HG03521 (cell line): ENCODE data around the gene GIT1.
A peak's percentile ranks its signal among the peaks of the same experiment; 100 is the strongest.
"Not testable (repeated sequence)": the region's sequence is repeated elsewhere in the genome, so short reads cannot be mapped to it uniquely, and the experiment has no call there.

Experiments
- ATAC-seq: cut with Tn5 transposase; IDR thresholded peaks from one replicate; pipeline ENCODE4 v1.9.1; 2021; ENCODE audit warnings: mild to moderate bottlenecking, moderate library complexity; ENCODE audit not compliant: unreplicated experiment

Gene GIT1

DNA sequence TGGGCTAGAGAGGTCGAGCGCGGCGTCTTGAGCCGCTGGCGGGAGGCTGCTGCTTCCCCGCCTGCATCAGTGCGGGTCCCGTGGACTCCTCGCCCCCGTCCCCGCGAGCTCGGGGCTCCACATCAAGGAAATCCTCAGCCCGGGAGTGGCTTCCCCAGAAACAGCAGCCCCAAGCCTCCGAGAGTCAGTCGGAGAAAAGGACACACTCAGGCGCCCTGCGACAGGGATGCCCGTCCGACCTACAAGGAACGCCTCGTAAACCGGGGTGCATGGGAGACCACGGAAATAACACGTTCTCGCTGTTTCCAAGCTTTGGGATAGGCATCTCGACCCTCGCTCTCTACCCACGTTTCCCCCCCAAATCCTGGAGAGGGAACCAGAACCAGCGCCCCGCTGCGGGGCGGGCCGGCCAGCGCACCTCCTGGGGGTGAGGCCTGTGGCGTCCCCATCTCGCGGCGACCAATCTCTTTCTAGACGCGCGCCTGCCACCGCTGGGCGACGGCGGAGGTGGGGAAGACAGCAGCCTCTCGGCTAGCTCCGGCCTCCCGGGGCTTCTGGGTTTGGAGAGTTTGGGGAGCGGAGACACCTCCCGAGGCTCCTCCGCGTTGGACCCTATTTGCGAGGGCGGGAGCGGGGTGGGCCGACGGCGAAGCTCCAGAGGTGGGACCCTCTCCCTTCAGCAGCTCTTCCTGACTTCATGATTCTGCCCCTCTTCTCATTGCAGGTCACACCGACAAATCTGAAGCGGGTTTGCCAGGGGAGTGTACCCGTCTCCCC lies 21.7 kb downstream of the GIT1 start:
- peak; percentile 27 for ATAC-seq

DNA sequence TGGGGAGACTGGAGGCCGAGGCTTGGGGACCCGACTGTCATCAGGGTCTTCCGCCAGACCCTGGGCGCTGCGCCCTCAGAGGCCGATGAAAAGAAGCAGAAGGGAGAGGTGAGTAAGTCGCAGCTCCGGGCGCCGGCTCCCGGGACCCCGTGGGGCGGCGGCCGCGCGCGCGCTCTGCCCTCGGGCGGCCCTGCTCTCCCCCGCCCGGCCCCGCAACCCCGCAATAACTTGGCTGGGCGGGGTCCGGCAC lies 22.2 kb downstream of the GIT1 start:
- ATAC-seq: peak; percentile 5

DNA sequence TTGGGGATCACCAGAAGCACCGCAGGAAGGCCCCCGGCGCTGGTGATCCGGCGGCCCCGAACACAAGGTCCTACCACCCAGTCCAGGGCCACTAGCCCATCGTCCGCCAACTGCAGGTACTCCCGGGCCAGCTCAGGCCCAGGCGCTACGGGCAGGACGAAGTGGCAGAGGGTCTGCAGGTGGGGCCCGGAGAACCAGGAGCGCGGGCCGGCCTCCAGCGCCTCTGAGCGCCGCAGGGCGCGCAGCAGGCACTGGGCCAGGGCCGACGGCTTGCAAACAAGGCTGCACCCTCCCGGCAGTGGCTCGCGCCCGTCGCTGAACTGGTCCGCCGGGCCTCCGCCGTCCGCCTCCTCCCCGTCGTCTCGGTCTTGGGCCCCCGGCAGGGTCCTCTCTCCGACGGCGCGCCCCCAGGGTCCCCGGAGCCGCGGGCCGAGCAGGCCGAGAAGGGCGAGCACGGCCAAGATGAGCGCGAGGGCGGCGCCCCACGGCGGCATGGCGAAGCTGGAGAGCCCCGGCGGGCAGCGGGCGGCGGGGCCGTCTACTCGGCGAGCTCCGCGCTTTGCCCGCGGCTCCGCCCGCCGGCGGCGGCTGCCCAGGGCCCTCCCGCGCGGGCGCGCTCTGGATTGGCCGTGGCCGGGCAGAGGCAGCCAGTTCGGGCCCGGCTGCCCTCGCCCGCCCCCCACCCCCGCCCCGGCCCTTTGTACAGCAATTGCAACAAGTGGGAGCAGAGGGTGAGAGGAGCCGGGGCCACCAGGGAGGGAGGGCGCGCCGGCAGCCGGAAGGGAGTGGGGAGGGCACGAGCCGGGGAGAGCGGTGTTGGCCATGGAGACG lies 22.8 kb downstream of the GIT1 start, which contains the start of gene ABHD15:
ABHD15 (minus strand) TSS at position 565 of the 831 bp plus-strand sequence; CDS start at position 494, 71 bp downstream.
- peak; percentile 29 for ATAC-seq

DNA sequence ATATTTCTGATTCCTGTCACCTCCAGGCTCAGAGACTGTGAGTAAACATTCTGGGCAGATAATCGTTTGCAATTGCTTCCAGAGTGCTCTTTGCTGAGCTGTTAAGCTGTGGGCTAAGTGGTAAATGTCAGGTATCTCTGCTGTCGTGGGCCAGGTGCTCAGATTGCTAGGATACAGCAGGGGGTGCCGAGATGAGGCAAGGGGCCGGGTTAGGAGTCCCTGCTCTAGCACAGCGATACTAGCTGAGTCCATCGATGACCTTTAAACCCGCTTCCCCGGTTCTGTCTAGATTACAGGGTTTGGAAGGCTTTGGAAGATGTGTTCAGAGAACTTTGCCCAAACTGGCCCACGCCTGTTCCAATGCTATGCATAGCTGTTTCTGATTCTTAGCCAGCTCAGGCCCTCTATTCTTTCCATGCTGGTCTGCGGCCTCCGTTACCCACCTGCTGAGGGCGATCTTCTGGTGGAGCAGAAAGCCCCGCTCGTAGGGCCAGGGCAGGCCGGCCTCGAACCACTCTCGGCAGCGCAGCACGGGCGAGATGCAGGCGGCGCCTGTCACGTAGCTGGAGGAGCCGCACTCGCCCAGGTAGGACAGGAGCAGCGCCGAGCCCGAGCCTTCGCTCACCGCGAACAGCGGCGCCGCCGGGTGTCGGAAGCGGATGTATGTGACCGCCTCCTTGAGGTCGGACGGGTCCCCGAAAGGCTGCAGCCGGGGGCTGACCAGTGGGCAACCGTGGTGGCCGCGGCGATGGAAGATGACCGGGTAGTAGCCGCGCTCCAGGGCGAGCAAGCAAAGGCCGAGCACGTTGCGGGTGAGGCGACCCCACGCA lies 23.6 kb downstream of the GIT1 start:
- no peak for ATAC-seq

DNA sequence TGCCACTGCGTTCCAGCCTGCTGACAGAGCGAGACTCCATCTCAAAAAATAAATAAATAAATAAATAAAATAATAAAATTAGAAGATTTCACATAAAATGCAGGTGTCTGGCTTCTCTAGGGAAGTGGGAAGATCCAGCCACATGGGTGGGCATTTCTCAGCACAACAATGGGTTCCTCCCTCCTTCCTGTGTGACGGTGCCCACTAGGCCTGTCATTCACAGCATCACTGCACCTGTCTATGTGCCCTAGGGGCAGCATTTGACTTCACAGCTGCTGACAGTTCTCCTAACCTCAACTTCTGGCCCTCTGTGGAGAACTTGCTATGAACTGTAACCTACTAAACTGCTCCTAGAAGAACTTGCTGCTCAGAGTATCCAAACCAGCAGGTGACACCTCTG lies 25.6 kb downstream of the GIT1 start:
- no peak for ATAC-seq

DNA sequence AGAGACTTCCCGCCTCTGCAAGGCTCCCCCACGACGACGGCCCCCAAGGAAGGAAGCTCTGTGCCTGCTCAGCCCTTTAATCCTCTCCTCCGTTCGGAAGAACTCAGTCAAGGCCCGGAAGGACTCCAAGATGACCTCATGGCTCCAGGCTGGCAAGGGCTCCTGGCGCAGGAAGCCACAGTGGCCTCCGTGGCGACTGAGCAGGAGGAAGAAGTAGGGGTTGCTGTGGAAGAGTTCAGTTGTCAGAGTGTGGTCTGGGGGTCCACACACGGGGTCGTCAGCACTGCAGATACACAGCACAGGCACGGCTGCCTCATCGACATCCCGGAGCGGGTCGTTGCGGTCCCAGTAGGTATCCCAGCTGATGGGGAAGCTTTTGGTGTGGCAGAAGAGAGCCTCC lies 26.8 kb downstream of the GIT1 start:
- ATAC-seq: no peak

DNA sequence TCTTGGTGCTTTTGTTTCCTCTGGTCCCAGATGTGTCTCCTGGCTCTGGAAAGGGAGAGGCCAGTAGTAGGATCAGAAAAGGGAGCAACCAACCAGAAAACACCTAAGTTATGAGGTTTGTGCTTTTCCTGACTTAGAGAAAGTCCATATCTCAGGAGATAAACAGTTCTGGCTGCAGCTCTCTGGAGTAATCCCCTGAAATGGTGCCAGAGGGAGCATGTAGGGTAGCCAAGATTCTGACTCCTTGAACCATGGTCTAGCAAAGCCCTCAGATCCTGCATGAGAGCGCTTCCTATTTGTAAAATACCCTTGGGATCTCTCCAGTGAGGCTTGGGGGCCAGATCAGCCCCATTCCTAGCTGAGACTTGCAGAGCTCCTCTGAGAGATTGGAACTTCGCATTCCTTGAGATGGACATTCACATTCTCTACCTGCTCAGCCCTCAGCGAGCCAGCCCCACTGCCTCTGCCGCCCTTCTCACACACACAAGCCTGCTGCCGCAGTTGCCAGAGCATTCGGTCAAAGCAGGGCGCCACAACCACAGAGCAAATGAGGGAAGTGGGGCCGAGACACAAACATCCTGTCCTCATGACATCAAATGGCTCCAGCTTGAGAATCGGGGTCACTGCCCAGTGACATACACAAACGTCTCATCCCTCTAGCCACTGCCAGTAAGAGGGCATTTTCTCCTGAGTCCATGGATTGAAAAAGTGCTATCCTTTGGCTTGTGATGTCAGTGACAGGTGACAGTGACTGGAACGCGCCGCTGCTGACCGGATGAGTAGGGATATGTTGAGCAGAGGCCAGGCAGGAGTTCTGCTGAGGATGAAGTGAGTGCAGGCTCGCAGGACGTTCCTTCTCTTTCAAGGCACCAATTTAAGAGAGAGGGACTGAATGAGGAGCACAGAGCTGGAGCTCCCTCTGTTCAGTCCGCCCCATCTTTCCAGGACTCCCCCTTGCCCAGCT lies 27.6 kb downstream of the GIT1 start:
- ATAC-seq: no peak

DNA sequence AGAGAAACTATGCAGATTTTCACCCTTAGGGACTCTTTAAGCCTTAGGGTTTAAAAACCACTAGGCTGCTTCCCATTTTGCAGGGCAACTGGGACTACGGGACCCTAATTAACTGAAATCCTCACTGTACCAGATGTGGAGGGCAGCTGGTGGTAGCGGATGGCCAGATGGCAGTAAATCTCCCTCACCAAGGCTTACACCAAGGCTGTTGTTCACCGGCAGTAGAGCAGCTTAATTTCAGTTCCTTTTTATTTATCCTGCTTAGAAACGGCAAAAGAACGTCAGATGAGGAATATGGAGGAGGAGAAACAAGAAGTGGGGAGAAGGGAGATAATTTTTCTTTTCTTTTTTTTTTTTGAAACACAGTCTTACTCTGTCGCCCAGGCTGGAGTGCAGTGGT lies 29.1 kb downstream of the GIT1 start:
- no peak for ATAC-seq

DNA sequence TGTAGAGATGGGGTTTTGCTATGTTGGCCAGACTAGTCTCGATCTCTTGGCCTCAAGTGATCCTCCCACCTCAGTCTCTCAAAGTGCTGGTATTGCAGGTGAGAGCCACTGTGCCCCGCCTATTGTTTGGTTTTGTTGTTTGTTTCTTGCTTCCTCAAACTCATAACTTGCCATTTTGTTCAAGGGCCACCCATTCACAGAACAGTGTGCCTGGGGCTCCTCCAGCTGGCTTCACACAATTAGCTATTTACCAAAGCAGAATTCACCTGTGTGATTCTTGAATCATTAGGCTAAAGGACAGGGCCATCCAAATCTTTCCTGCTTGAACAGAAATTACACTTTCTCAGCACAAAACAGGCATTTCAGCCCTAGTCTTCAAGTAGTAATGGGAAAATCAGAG lies 29.8 kb downstream of the GIT1 start:
- ATAC-seq: no peak

DNA sequence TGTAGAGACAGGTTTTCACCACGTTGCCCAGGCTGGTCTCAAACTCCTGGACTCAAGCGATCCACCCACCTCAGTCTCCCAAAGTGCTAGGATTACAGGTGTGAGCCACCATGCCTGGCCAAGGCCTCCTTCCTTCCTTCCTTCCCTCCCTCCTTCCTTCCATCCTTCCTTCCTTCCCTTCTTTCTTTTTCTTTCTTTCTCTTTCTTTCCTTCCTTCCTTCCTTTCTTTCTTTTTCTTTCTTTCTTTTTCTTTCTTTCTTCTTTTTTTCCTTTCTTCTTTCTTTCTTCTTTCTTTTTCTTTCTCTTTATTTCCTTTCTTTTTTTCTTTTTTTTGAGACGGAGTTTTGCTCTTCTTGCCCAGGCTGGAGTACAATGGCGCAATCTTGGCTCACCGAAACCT lies 31.3 kb downstream of the GIT1 start:
- ATAC-seq: not testable (repeated sequence)

DNA sequence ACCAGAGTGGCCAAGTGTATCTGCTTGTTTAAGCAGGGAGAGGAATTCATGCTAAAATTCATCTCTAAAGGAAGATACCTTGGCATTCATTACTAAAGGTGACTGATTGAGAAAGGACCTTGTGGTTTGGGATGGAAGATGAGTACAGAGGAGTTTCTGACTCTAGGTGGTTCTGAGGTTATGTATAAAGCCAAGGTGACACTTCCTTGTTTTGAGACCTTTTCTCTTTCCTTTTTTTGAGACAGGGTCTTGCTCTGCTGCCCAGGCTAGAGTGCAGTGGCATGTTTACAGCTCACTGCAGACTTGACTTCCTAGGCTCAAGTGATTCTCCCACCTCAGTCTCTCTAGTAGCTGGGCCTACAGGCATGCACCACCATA lies 31.7 kb downstream of the GIT1 start:
- ATAC-seq: no peak

DNA sequence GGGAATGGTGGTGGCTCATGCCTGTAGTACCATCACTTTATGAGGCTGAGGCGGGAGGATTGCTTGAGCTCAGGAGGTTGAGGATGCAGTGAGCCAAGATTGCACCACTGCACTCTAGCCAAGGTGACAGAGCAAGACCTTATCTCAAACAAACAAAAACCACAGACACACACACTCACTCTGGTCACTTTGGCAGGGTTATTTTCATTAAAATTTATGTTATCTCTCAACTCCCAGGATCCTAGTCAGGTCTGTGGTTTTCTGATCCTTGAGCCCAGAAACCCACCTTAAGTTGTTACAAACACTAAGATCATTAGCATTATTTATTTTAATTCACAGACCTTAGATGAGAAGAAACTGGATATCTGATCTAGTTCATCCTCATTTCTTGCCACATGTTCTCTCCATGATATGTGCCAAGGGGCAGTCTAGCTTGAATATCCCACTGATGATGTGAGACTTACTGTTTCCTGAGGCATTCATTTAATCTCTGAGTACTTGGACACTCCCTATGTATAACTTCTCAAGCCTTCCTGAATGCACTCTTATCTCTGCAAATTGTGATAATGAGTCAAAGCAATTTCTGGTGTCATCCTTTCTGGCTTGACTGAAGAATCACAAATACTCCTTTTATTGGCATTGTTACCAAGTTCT lies 32.2 kb downstream of the GIT1 start:
- ATAC-seq: no peak

DNA sequence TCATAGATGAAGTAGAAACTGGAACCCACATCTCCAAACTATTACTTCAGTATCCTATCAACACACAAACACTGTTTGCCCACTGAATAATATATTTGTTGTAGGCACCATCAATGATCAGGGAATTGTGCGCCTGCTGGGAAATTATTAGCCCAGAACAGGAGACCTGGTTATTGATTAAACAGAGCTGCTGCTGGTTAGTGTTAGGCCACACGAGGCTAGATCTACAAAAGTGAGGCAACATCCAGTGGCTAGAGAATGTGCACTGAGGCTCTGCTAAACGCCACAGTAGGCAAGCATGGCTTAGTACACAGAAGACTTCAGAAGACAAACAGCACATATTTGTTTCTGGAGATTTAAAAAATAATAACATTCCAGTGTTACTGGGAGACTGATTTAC lies 33.6 kb downstream of the GIT1 start:
- no peak for ATAC-seq

DNA sequence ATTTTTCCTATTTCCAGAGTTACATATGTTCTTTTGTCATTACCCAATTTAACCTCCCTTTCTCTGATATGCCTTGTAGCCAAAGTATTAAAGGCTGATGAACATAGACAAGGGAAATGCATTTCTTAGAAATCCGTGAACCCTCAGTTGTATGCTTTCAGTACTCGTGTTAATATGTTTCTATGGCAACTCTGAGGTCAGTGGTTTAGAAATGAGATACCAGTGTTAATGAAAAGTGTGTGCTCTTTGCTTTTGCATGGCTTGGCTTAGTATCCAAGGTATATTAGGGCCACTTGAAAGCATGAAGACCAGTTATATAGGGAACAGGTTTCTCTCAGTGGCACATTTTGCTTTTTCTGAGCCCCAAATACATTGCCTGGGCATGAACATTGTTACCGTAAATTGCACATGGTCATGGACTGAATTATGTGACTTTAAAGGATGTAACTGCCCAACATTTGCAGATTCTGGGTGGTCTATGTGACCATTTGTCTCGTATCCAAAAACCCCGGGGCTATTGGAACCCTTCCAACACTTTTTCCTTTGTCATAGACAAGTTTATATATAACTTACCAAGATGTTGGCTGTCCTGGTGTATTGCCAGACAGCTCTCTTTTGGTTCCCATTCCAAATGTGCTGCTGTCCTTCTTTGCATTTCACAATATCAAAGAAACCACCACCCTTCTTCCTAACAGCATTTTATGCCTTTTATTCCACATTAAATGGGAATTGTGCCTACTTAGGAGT lies 40.1 kb downstream of the GIT1 start:
- ATAC-seq: no peak

DNA sequence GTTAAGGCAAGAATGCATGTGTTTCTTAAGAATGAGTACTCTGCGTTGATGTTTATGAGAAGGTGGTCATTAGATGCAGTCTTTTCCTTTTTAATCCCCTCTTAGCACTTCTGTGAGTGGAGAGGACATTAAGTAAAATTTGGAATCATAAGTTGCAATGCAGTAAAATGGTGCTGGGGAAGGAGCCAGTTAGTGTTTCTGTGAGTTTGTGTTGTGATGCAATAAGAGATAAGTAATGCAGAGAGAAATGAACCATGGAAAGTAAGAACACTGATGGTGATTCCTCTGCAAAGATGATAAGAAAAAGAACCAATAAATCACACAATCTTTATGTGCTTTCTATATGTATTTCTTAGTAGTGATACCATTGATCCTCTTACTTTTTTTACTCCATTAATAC lies 42.6 kb downstream of the GIT1 start:
- no peak for ATAC-seq

DNA sequence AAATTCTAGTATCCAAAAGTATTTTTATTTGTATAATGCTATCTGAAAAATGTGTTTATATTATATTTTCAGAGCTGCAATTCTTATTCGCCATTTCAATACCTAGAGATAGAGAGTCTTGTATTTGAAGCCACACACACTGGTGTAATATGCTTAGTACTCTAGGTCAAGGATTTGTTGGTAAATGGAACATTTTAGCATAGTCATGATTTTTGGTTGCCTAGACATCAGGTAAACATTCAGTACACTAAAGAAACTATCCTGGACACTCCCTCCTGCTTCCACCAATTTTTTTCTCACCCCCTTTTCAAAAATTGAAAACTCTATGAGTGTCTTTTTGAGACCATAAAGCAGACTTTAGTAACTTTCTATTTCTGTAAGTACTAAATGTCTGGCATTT lies 43.4 kb downstream of the GIT1 start:
- no peak for ATAC-seq

DNA sequence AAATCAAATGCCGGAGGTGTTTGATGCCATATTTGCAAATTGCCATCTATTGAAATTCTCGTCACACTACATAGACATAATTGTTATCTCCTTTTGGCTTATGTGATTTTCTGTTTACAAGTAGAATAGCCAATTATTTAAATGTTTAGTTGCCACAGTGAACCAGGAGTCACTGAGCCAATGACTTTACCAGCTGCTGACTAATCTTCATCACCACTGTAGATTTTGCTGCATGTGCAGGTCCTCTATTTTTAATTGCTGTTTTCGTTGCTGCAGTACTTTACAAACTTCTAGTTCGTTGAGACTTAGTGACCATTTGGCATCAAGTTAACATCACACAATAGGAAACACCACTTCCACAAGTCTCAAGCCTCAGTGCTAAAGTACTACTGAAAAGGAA lies 45.4 kb downstream of the GIT1 start:
- ATAC-seq: no peak

DNA sequence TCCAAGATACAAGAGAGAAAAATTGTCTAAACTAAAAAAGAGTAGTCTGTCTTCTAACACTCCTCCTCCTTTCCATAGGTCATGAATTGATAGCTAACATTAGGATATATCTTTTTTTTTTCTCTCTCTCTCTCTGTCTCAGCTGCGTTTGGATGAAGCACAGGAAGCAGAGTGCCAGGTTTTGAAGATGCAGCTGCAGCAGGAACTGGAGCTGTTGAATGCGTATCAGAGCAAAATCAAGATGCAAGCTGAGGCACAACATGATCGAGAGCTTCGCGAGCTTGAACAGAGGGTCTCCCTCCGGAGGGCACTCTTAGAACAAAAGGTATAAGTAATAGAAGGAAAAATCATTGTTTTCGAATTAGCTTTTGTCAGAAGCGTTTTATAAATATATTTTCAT lies 55.5 kb downstream of the GIT1 start:
- ATAC-seq: no peak

DNA sequence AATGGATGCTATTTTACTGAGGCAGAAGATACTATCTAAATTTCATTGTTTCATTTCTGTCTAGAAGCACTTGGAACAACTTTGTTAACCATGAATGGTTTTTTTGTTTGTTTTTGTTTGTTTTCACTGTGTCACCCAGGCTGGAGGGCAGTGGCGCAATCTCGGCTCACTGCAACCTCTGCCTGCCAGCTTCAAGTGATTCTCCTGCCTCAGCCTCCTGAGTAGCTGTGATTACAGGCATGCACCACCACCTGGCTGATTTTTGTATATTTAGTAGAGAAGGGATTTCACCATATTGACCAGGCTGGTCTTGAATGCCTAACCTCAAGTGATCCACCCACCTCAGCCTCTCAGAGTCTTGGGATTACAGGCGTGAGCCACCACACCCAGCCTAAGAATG lies 63.1 kb downstream of the GIT1 start:
- no peak for ATAC-seq
